Ovary (tissue), 10 donors: ENCODE measurements around the gene GRK1. TPM values are rescaled to one million over a fixed set of nuclear protein-coding genes. Genes with fewer than 3 reads are reported as not detected.

Experiments used
- DNase-seq, 5 donors: peaks; one replicate each; pipeline ENCODE4 v3.0.0-alpha.2; 2019 to 2020
- H3K27ac ChIP-seq, 2 donors: fragments of 200-600 bp; one replicate each; pipeline versions ENCODE4 v1.5.1 to v1.8.0; 2019 to 2022
- H3K27me3 ChIP-seq: fragments of 200-600 bp; one replicate; pipeline ENCODE4 v1.8.0; 2022
- H3K36me3 ChIP-seq: fragments of 200-600 bp; sonication (generic); one replicate; pipeline ENCODE4 v1.5.1; 2019
- H3K4me1 ChIP-seq: one replicate; pipeline ENCODE4 v1.8.1; 2013; ENCODE audit warnings: mild to moderate bottlenecking, moderate library complexity; ENCODE audit not compliant: insufficient read depth
- H3K4me3 ChIP-seq: fragments of 200-600 bp; sonication (generic); one replicate; pipeline ENCODE4 v1.5.1; 2017
- H3K9me3 ChIP-seq, 2 donors: fragments of 200-600 bp in 1 of 2; sonication (generic) in 1 of 2; one replicate each; pipeline versions ENCODE4 v1.5.1 to v1.8.1; 2013 to 2019; ENCODE audit warnings: mild to moderate bottlenecking in 1 of 2, moderate library complexity in 1 of 2
- EP300 ChIP-seq: sonication (generic); formaldehyde crosslinking; IDR thresholded peaks from one replicate; pipeline ENCODE4 v1.6.1; 2017; ENCODE audit warnings: antibody characterized with exemption
- POLR2A ChIP-seq: fragments of 450-650 bp; IDR thresholded peaks from one replicate; pipeline ENCODE4 v1.6.1; 2017; ENCODE audit warnings: antibody characterized with exemption, mild to moderate bottlenecking, moderate library complexity
- WGBS, 3 donors: extraction: QIAGEN DNeasy Blood & Tissue Kit in 1 of 3; methylation state at CpG; one replicate each; pipeline versions ENCODE4 v1.1.5 to v1.1.7; 2013 to 2017; 5-methylcytosine and 5-hydroxymethylcytosine counted together
- intact Hi-C, 4 donors: fragments of 100-400 bp; cut with DNase I; formaldehyde crosslinking; loops; one replicate each; pipeline versions ENCODE4 v1.11.0 to v1.15.1; 2022 to 2023
- long read RNA-seq, 3 donors: library from polyadenylated mRNA in 2 of 3; unstranded in 2 of 3; transcript quantifications; one replicate each; pipeline ENCODE4 v2.0.0 and lab custom pipeline, GENCODE V29; 2021 to 2026
- polyA plus RNA-seq, 2 donors: library from polyadenylated mRNA; stranded (reverse); fragments of 200-250 nt in 1 of 2; fragments of 350-450 nt in 1 of 2; fragmentation: Illumina TruSeq in 1 of 2; extraction: RNeasy Lipid Tissue Mini Kit (QIAGEN cat#74804) in 1 of 2; gene quantifications; one replicate each; pipeline ENCODE4 v1.2.3, GENCODE V29; 2013 to 2014
- total RNA-seq, 7 donors: library from RNA; depleted of rRNA in 2 of 7; stranded (reverse); fragments of >200 nt in 2 of 7; fragmentation: NEBNext Ultra II Directional in 3 of 7; extraction: Animal tissue kit (Norgen Biotek cat#: 25700) in 3 of 7; gene quantifications; one replicate each; pipeline versions ENCODE4 v1.1.0 to v1.2.4, GENCODE V29; 2016 to 2023
- TF ChIP-seq, protein P1 (sequence below), 3 donors: fragments of 450-650 bp in 2 of 3; fragments of 200-600 bp in 1 of 3; IDR thresholded peaks; one replicate each; pipeline versions ENCODE4 v1.5.1 to v1.8.0; 2016 to 2022; ENCODE audit warnings: antibody characterized with exemption in 3 of 3, mild to moderate bottlenecking in 1 of 3
- donor health status: DM: no; HTN: no; CAD: no; lungs with moderate emphysema.
- donor health status: DM: no; HTN: no; CAD: no.
- donor health status: Bipolar disorder and iron deficiency.
- donor health status: DM: yes; HTN: yes; CAD: no.
- donor health status: DM: no; HTN: no; CAD: no.
- donor health status: DM: yes; HTN: yes; CAD: no.

GRK1 gene
- total RNA-seq (under 1 TPM in 2 of 7 donors, not detected in 5; 0.07 to 0.10 TPM), polyA plus RNA-seq (under 1 TPM in 1 of 2 donors, not detected in 1; 0.02 TPM)
- long read RNA-seq, donor 1 = 0 reads
- long read RNA-seq, donor 2 = 0 reads
- long read RNA-seq, donor 3 = 0 reads

GRCh38 chr13:113666951-113667701 is at the start of gene GRK1:
Gene GRK1, plus strand, starts transcription at chr13:113667219. Its CDS starts 168 bp downstream, at chr13:113667387.
- H3K9me3 ChIP-seq = no peaks in the 10 kb centered on the region
- H3K27me3 ChIP-seq = no peaks in the 10 kb centered on the region
- no peak within 1 kb of the TSS for H3K4me3 ChIP-seq
- intact Hi-C loops = no loop called here
- WGBS, 3 donors = 80 to 84% (median 81%) methylated on average over 30 to 32 of the region's 32 CpGs
- H3K36me3 ChIP-seq = no peaks in the 10 kb centered on the region
- DNase-seq = peak in 3 of 5 donors; percentile 5 to 29 (median 7)
- TF ChIP-seq POLR2A (no peak), EP300 (no peak)
- TF ChIP-seq, protein P1, sequence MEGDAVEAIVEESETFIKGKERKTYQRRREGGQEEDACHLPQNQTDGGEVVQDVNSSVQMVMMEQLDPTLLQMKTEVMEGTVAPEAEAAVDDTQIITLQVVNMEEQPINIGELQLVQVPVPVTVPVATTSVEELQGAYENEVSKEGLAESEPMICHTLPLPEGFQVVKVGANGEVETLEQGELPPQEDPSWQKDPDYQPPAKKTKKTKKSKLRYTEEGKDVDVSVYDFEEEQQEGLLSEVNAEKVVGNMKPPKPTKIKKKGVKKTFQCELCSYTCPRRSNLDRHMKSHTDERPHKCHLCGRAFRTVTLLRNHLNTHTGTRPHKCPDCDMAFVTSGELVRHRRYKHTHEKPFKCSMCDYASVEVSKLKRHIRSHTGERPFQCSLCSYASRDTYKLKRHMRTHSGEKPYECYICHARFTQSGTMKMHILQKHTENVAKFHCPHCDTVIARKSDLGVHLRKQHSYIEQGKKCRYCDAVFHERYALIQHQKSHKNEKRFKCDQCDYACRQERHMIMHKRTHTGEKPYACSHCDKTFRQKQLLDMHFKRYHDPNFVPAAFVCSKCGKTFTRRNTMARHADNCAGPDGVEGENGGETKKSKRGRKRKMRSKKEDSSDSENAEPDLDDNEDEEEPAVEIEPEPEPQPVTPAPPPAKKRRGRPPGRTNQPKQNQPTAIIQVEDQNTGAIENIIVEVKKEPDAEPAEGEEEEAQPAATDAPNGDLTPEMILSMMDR (IDR thresholded peaks at IDR 0.05) = no peak
- H3K27ac ChIP-seq = no peak within 1 kb of the TSS
- H3K4me1 ChIP-seq = no peaks in the 10 kb centered on the region

DNA sequence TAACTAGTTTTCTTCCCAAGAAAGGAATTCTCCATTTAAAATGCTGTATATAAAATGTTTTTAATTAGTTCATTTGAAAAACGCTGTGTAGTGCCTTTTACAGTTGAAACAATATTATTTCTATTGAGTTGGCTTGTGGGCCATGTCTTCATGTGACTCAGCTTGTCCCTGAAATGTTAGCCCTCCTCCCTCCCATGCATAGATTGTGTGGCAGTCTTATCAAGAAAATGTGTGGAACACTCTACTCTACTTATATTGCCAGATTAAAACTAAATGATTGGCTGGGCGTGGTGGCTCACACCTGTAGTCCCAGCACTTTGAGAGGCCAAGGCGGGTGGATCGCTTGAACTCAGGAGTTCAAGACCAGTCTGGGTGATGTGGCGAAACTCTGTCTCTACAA is 49.1 kb upstream of the GRK1 start:
- DNase-seq = no peak
- H3K36me3 ChIP-seq = no peaks in the 10 kb centered on the region
- H3K27me3 ChIP-seq = no peaks in the 10 kb centered on the region
- H3K9me3 ChIP-seq = no peaks in the 10 kb centered on the region
- TF ChIP-seq EP300 (no peak), POLR2A (no peak)
- TF ChIP-seq, protein P1 (IDR thresholded peaks at IDR 0.05) = no peak
- H3K4me3 ChIP-seq = no peak overlapping the region
- H3K4me1 ChIP-seq = no peaks in the 10 kb centered on the region
- intact Hi-C loops = no loop called here
- no peak overlapping the region for H3K27ac ChIP-seq
- WGBS, 3 donors = 85 to 92% (median 92%) methylated on average over 5 of the region's 5 CpGs

DNA sequence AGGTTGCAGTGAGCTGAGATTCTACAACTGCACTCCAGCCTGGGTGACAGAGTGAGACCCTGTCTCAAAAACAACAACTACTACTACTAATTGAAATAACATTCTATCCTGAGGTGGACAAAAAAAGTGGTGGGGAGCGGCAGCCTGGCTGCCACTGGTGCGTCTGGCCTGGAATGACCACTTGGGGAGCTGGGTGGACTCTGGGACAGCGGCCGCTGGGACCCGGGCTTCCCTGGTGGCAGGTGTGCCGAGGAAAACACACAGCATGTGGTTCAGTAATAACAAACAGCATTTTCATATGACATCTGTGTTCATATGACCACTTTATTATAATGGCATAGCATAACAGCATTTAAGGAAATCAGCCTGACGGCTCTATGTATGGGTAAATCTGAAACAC is 48.6 kb upstream of the GRK1 start:
- Histone ChIP-seq H3K36me3 (no peaks in the 10 kb centered on the region), H3K27ac (no peak overlapping the region), H3K4me1 (no peaks in the 10 kb centered on the region), H3K27me3 (no peaks in the 10 kb centered on the region), H3K4me3 (no peak overlapping the region), H3K9me3 (no peaks in the 10 kb centered on the region)
- TF ChIP-seq EP300 (no peak), POLR2A (no peak)
- TF ChIP-seq, protein P1 (IDR thresholded peaks at IDR 0.05) = no peak
- intact Hi-C loops = no loop called here
- DNase-seq = no peak
- WGBS, 3 donors = 87 to 94% (median 89%) methylated on average over 7 of the region's 7 CpGs

DNA sequence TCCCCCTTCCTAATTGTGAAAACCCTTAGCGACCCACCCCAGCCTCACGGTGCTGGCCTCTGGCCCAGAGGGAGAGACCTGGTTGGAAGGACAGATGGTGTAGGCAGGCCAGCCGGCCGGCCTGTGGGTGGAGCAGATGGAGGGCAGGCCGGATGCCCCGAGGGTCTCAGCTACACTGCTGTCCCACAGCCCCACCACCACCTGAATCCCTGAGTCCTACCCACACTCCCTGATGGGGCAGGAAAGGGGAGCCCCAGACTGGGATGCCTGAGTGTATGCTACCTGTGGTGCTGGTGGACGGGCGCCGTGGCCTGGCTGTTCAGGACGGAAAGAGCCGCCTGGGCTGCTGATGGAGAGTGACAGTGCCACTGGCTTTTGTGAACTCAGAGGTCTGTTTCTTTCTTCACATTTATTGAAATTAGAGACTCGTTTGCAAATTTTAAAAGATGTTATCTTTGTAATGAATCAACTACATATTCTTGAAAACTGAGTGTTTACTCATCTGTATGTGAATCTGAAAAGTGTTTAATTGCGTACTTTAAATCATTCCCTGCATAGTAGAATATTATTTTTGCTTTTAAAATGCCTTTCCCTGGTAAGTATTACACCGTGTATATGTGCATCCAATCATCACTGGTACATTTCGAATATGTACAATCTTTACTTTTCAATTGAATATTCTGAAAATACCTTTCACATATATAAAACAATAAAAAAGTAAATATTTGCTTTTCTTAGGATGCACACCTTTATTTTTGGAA is 46.8 kb upstream of the GRK1 start:
- DNase-seq = peak in 1 of 5 donors; percentile 16
- intact Hi-C loops = no loop called here
- no peaks in the 10 kb centered on the region for H3K27me3 ChIP-seq
- H3K36me3 ChIP-seq = no peaks in the 10 kb centered on the region
- H3K4me1 ChIP-seq = no peaks in the 10 kb centered on the region
- H3K27ac ChIP-seq = no peak overlapping the region
- H3K9me3 ChIP-seq = no peaks in the 10 kb centered on the region
- TF ChIP-seq, protein P1 (IDR thresholded peaks at IDR 0.05) = no peak
- TF ChIP-seq POLR2A = no peak
- TF ChIP-seq EP300 = no peak
- H3K4me3 ChIP-seq = no peak overlapping the region
- WGBS, 3 donors = 70 to 78% (median 77%) methylated on average over 15 of the region's 15 CpGs
